NCI-H146 (cell line): ENCODE measurements around the gene IPO13.
A peak's percentile ranks its signal among the peaks of the same experiment; 100 is the strongest.

Source experiments
- DNase-seq: peaks from one replicate; lab custom pipeline; 2025; lab: John Stamatoyannopoulos, UW

The IPO13 gene

GRCh38 chr1:43931711-43932660 lies 14.8 kb upstream of the IPO13 start:
- DNase-seq, result no peak

GRCh38 chr1:43932786-43933385 lies 13.9 kb upstream of the IPO13 start:
- DNase-seq, result peak; percentile 24

- peak; percentile 43 for DNase-seq
Observed at GRCh38 chr1:43933386-43934100, 13.2 kb upstream of the IPO13 start, which contains the start of gene ARTN. ARTN (plus strand) TSS chr1:43933801; CDS start chr1:43935657, 1,856 bp downstream.

- peak; percentile 63 for DNase-seq
Observed at GRCh38 chr1:43934101-43934985, 12.4 kb upstream of the IPO13 start.

- no peak for DNase-seq
Observed at GRCh38 chr1:43934986-43935324, 11.8 kb upstream of the IPO13 start.

- DNase-seq, result peak; percentile 66
Observed at GRCh38 chr1:43935711-43936427, 10.9 kb upstream of the IPO13 start.

- DNase-seq, result peak; percentile 70
Observed at GRCh38 chr1:43936431-43937151, 10.2 kb upstream of the IPO13 start.

GRCh38 chr1:43937179-43937865 lies 9.4 kb upstream of the IPO13 start:
- no peak for DNase-seq

- DNase-seq, result no peak
Observed at GRCh38 chr1:43938383-43938782, 8.4 kb upstream of the IPO13 start.

- DNase-seq, result no peak
Observed at GRCh38 chr1:43938892-43939587, 7.7 kb upstream of the IPO13 start.

GRCh38 chr1:43942411-43942810 lies 4.3 kb upstream of the IPO13 start:
- no peak for DNase-seq

GRCh38 chr1:43944860-43945259 lies 1.9 kb upstream of the IPO13 start:
- no peak for DNase-seq

GRCh38 chr1:43945674-43946235 lies 995 bp upstream of the IPO13 start:
- no peak for DNase-seq

GRCh38 chr1:43947061-43947873 lies 517 bp downstream of the IPO13 start:
- DNase-seq, result no peak

- no peak for DNase-seq
Observed at GRCh38 chr1:43947874-43948437, 1.2 kb downstream of the IPO13 start.

- no peak for DNase-seq
Observed at GRCh38 chr1:43949678-43950077, 2.9 kb downstream of the IPO13 start.
